Stomach (tissue), 4 donors: ENCODE results near the gene TMEM213.

ENCODE experiments used
- CTCF ChIP-seq, 7 experiments: fragments of 450-650 bp in 4 of 7; fragments of 200-600 bp in 3 of 7; sonication (generic) in 3 of 7; IDR thresholded peaks; one replicate each; pipeline ENCODE4 v1.5.1; 2016 to 2019; ENCODE audit warnings: antibody characterized with exemption in 7 of 7, control low read depth in 2 of 7, mild to moderate bottlenecking in 1 of 7
- POLR2A ChIP-seq, 4 donors: fragments of 450-650 bp; IDR thresholded peaks; one replicate each; pipeline ENCODE4 v1.6.1; 2016; ENCODE audit warnings: antibody characterized with exemption in 4 of 4, control low read depth in 2 of 4, mild to moderate bottlenecking in 1 of 4, moderate library complexity in 1 of 4

GRCh38 chr7:138773176-138773575 is 24.6 kb upstream of the TMEM213 start:
- TF ChIP-seq CTCF (IDR thresholded peaks at IDR 0.05) (no peak), POLR2A (IDR thresholded peaks at IDR 0.05) (no peak)
